Mesendoderm (in vitro differentiated cells): ENCODE measurements around the gene MARK3.
"Not testable (repeated sequence)": the region's sequence is repeated elsewhere in the genome, so short reads cannot be mapped to it uniquely, and the experiment has no call there.

Experiments used
- DNase-seq: peaks from one replicate; pipeline ENCODE4 v3.0.0; 2013
- H2AK5ac ChIP-seq: 2 replicates; pipeline ENCODE4 v1.6.1; 2013; ENCODE audit warnings: low read length, inconsistent platforms
- H2BK120ac ChIP-seq: 2 replicates; pipeline ENCODE4 v1.6.1; 2013; ENCODE audit warnings: low read depth, mild to moderate bottlenecking, low read length, moderate library complexity, mixed read lengths
- H2BK15ac ChIP-seq: replicated peaks from 2 replicates; pipeline ENCODE4 v1.6.1; 2013; ENCODE audit warnings: low read depth, mild to moderate bottlenecking, moderate library complexity
- H2BK5ac ChIP-seq: 2 replicates; pipeline ENCODE4 v1.6.1; 2013; ENCODE audit warnings: low read length, inconsistent platforms
- H3K18ac ChIP-seq: 2 replicates; pipeline ENCODE4 v1.6.1; 2013; ENCODE audit warnings: mild to moderate bottlenecking, low read length, mixed read lengths
- H3K23ac ChIP-seq: one replicate; pipeline ENCODE4 v1.6.1; 2013; ENCODE audit warnings: low read length
- H3K27ac ChIP-seq: 2 replicates; pipeline ENCODE4 v1.5.1; 2013; ENCODE audit warnings: low read depth, mild to moderate bottlenecking, inconsistent platforms, low read length, moderate library complexity
- H3K27me3 ChIP-seq: 2 replicates; pipeline ENCODE4 v1.6.1; 2013; ENCODE audit warnings: low read length, control low read depth, mild to moderate bottlenecking, inconsistent platforms; ENCODE audit not compliant: insufficient read depth, poor library complexity
- H3K36me3 ChIP-seq: 2 replicates; pipeline ENCODE4 v1.6.1; 2013; ENCODE audit warnings: low read length, inconsistent platforms; ENCODE audit not compliant: control insufficient read depth, insufficient read depth
- H3K4ac ChIP-seq: one replicate; pipeline ENCODE4 v1.6.1; 2013; ENCODE audit warnings: low read depth, mild to moderate bottlenecking, low read length, moderate library complexity
- H3K4me1 ChIP-seq: 2 replicates; pipeline ENCODE4 v1.6.1; 2013; ENCODE audit warnings: low read depth, low read length, inconsistent platforms; ENCODE audit not compliant: control insufficient read depth
- H3K4me2 ChIP-seq: 2 replicates; pipeline ENCODE4 v1.6.1; 2013; ENCODE audit warnings: low read length
- H3K4me3 ChIP-seq: 2 replicates; pipeline ENCODE4 v1.5.1; 2013; ENCODE audit warnings: mild to moderate bottlenecking, low read length
- H3K56ac ChIP-seq: one replicate; pipeline ENCODE4 v1.6.1; 2013; ENCODE audit warnings: low read length
- H3K79me1 ChIP-seq: 2 replicates; pipeline ENCODE4 v1.6.1; 2013; ENCODE audit warnings: low read length, inconsistent platforms
- H3K79me2 ChIP-seq: 2 replicates; pipeline ENCODE4 v1.6.1; 2013; ENCODE audit warnings: mild to moderate bottlenecking, low read length; ENCODE audit not compliant: control insufficient read depth, insufficient read depth
- H3K9ac ChIP-seq: 2 replicates; pipeline ENCODE4 v1.6.1; 2013; ENCODE audit warnings: low read length, inconsistent platforms
- H4K5ac ChIP-seq: one replicate; pipeline ENCODE4 v1.6.1; 2013; ENCODE audit warnings: low read length
- H4K8ac ChIP-seq: one replicate; pipeline ENCODE4 v1.6.1; 2013; ENCODE audit warnings: low read depth, mild to moderate bottlenecking, control low read depth, low read length, moderate library complexity
- WGBS: extraction: QIAGEN DNeasy Blood & Tissue Kit; methylation state at CpG from one replicate; pipeline ENCODE4 v1.1.7; 2013; ENCODE audit warnings: low lambda C conversion rate, missing lambda C conversion rate; ENCODE audit not compliant: insufficient coverage; ENCODE audit errors: extremely low coverage; 5-methylcytosine and 5-hydroxymethylcytosine counted together

Gene MARK3

GRCh38 chr14:103524002-103524935 is 139.1 kb downstream of the MARK3 start:
- Histone ChIP-seq H3K27ac (no peak overlapping the region), H2BK5ac (no peak overlapping the region), H3K36me3 (no peaks in the 10 kb centered on the region), H3K79me1 (peaks cover under 1% of the 10 kb centered on the region), H3K18ac (no peak overlapping the region), H3K56ac (no peak overlapping the region), H3K79me2 (peaks cover under 1% of the 10 kb centered on the region), H3K23ac (no peak overlapping the region), H3K4me2 (no peak overlapping the region), H3K9ac (no peak overlapping the region), H3K4ac (no peak overlapping the region), H4K8ac (no peak overlapping the region), H4K5ac (no peak overlapping the region), H2AK5ac (no peak overlapping the region), H2BK15ac (no peak overlapping the region), H3K4me3 (no peak overlapping the region), H3K4me1 (no peaks in the 10 kb centered on the region), H2BK120ac (no peak overlapping the region), H3K27me3 (peaks cover 5% of the 10 kb centered on the region)
- DNase-seq = no peak
- no CpG with 5 or more reads among the region's 12 CpGs for WGBS

GRCh38 chr14:103525430-103526246 is 140.4 kb downstream of the MARK3 start:
- not testable (repeated sequence) for H3K27me3 ChIP-seq, H3K9ac ChIP-seq, H3K4me1 ChIP-seq, H3K27ac ChIP-seq, H4K5ac ChIP-seq, H3K4me3 ChIP-seq, H2BK120ac ChIP-seq, H3K56ac ChIP-seq, H4K8ac ChIP-seq, H3K23ac ChIP-seq, H3K36me3 ChIP-seq, H2BK15ac ChIP-seq, H2BK5ac ChIP-seq, DNase-seq, H3K18ac ChIP-seq, H3K4ac ChIP-seq, H3K4me2 ChIP-seq, H2AK5ac ChIP-seq
- no CpG with 5 or more reads among the region's 17 CpGs for WGBS
- Histone ChIP-seq H3K79me1 (peaks cover 12% of the 10 kb centered on the region), H3K79me2 (peaks cover 12% of the 10 kb centered on the region)

- peaks cover 12% of the 10 kb centered on the region for H3K79me2 ChIP-seq
- no peak for DNase-seq
- no peak overlapping the region for H3K4me3 ChIP-seq
- no peaks in the 10 kb centered on the region for H3K36me3 ChIP-seq
- H2BK120ac ChIP-seq = no peak overlapping the region
- H2AK5ac ChIP-seq = no peak overlapping the region
- no peak overlapping the region for H3K56ac ChIP-seq
- H3K79me1 ChIP-seq = peaks cover 14% of the 10 kb centered on the region
- H3K9ac ChIP-seq = no peak overlapping the region
- no CpG with 5 or more reads among the region's 8 CpGs for WGBS
- H3K18ac ChIP-seq = no peak overlapping the region
- H4K5ac ChIP-seq = no peak overlapping the region
- peaks cover 5% of the 10 kb centered on the region for H3K27me3 ChIP-seq
- no peak overlapping the region for H2BK5ac ChIP-seq
- no peak overlapping the region for H3K27ac ChIP-seq
- H2BK15ac ChIP-seq = no peak overlapping the region
- H3K23ac ChIP-seq = no peak overlapping the region
- no peak overlapping the region for H4K8ac ChIP-seq
- H3K4ac ChIP-seq = no peak overlapping the region
- no peak overlapping the region for H3K4me2 ChIP-seq
- peaks cover 5% of the 10 kb centered on the region for H3K4me1 ChIP-seq
Measured at GRCh38 chr14:103526247-103526913, 141.2 kb downstream of the MARK3 start.

GRCh38 chr14:103526914-103527248 is 141.7 kb downstream of the MARK3 start:
- no peak overlapping the region for H3K56ac ChIP-seq
- H3K36me3 ChIP-seq = no peaks in the 10 kb centered on the region
- H2BK120ac ChIP-seq = no peak overlapping the region
- H3K79me1 ChIP-seq = peaks cover 17% of the 10 kb centered on the region
- H3K4me1 ChIP-seq = peaks cover 5% of the 10 kb centered on the region
- no peak overlapping the region for H2BK15ac ChIP-seq
- no peak overlapping the region for H2AK5ac ChIP-seq
- no peak overlapping the region for H3K27ac ChIP-seq
- peaks cover 12% of the 10 kb centered on the region for H3K79me2 ChIP-seq
- no peak overlapping the region for H3K9ac ChIP-seq
- H3K27me3 ChIP-seq = peaks cover 5% of the 10 kb centered on the region
- no peak overlapping the region for H4K8ac ChIP-seq
- no peak overlapping the region for H3K23ac ChIP-seq
- no peak overlapping the region for H3K4me3 ChIP-seq
- H3K18ac ChIP-seq = no peak overlapping the region
- DNase-seq = no peak
- no peak overlapping the region for H4K5ac ChIP-seq
- no peak overlapping the region for H2BK5ac ChIP-seq
- H3K4ac ChIP-seq = no peak overlapping the region
- no peak overlapping the region for H3K4me2 ChIP-seq
- WGBS = no CpG with 5 or more reads among the region's 1 CpG

GRCh38 chr14:103527408-103528145 is 142.4 kb downstream of the MARK3 start:
- Histone ChIP-seq H3K4me3 (no peak overlapping the region), H2BK15ac (no peak overlapping the region), H4K5ac (no peak overlapping the region), H3K79me1 (peaks cover 17% of the 10 kb centered on the region), H2BK120ac (no peak overlapping the region), H3K23ac (no peak overlapping the region), H3K4ac (no peak overlapping the region), H3K4me2 (no peak overlapping the region), H3K4me1 (peaks cover 5% of the 10 kb centered on the region), H2BK5ac (no peak overlapping the region), H3K56ac (no peak overlapping the region), H3K18ac (no peak overlapping the region), H3K79me2 (peaks cover 12% of the 10 kb centered on the region), H3K36me3 (no peaks in the 10 kb centered on the region), H3K9ac (no peak overlapping the region), H2AK5ac (no peak overlapping the region), H3K27me3 (peaks cover 5% of the 10 kb centered on the region), H3K27ac (no peak overlapping the region), H4K8ac (no peak overlapping the region)
- WGBS = no CpG with 5 or more reads among the region's 14 CpGs
- no peak for DNase-seq
